Measurements from ENCODE around the gene UBXN6.

The UBXN6 gene

DNA sequence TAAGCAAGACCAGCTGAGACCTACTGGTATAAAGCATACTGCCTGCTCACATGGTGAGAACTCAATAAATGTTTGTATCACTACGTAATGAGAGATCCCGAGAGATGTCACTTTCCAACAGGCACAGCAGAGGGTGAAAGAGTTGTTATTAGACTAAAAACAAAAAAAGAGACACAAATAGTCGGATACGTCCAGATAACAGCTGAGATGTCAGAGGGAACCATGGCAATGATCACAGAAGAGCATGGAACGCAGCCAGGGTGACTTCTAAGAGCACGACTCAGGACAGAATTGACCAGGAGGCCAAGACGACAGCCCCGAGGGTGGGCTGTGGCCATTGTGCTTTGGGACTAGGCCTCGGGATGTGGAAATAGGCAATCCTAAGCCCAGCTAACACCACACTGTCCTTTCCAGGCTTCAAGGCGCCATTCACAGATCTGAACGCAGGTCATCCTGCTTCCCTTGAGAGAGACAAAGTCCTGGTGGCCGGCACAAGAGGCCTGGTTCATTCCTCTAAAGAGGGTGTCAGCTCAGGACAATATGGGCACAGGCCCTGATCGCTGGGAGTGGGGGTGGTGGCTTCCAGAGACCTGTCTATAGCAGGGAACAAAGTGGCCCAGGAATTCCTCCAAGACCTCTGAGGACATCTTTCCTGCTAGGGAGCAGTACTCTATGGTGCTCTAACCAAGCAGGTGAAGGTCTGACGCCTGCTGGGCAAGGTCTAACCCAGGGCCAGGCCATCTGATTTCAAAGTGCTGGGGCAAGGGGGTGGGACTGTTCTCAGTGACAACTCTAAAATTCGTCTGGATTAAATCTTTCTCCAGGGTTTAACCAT is 60.4 kb downstream of the UBXN6 start:
- intact Hi-C loops (cut with DNase I) = no loop called here
- DNase-seq = no peak
